Measurements from ENCODE around the gene KLRC3.
"Not testable (repeated sequence)": the region's sequence is repeated elsewhere in the genome, so short reads cannot be mapped to it uniquely, and the experiment has no call there.

KLRC3 gene

DNA sequence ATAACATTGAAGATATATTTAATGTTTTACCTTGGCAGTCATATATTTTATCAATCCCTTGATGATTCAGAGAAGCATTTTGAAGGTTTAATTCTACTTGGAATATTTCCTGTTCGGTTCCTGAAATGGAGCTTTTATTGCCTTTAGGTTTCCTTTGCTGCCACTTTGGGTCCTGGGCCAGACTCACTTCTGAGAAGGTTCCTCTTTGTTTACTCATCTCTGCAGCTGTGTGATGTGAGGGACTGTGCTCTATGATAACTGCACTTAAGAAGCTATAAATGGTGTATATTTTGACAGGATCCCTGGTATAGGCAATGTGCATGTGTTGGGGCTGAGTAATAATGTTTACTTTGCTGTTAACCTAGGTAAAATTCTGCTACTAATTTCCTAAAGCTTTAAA, at the start of gene KLRC3:
TSS of gene KLRC3 (minus strand) at position 262 of the 400 bp plus-strand sequence. CDS start at position 217, 45 bp downstream.
- peak; percentile 55 for DNase-seq

DNA sequence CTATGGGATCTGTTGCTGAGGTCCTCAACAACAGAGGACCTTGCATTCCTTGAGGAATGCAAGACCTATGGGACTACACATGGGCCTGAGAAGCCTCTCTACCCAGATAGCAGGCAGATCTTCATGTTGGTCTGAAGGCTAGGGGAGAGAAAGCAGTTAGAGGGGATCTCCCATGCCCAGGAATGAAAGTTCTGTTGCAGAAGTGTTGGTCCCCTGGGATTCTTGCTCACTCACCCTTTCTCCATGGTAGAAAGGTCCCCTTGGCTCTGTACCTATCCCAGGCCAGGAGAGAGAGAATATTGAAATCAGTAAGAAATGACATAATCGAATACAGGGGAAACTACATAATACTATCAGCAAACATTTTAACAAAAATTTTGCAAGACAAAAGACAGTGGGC, 49.3 kb upstream of the KLRC3 start:
- DNase-seq: no peak

DNA sequence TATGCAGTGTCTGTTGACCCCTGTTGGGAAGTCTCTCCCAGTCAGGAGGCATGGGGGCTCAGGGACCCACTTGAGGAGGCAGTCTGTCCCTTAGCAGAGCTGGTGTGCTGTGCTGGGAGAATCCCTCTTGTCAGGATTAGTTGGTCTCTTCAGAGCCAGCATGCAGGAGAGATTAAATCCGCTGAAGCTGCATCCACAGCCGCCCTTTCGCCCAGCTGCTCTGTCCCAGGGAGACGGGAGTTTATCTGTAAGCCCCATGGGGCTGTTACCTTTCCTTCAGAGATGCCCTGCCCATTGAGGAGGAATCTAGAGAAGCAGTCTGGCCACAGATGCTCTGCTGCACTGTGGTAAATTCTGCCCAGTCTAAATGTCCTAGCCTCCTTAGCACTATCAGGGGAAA, 45.9 kb upstream of the KLRC3 start:
- no peak for DNase-seq

DNA sequence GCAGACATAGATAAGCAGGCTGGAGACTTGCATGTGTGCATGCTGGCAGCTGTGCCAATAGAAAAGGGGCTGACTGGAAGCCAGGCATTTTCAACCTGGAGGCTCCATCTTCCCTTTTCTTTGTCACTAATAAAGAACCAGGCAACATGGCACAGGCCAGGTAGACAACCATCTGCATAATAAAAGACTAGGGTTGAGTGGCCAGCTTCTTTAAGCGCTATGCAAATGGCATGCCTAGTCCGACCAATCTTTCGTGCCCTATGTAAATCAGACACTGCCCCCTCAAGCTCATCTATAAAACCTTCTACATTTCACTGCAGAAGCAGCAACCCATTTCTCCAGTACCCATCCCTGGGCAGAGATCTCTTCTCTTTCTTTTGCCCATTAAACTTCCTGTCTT, 37.4 kb upstream of the KLRC3 start:
- no peak for DNase-seq

DNA sequence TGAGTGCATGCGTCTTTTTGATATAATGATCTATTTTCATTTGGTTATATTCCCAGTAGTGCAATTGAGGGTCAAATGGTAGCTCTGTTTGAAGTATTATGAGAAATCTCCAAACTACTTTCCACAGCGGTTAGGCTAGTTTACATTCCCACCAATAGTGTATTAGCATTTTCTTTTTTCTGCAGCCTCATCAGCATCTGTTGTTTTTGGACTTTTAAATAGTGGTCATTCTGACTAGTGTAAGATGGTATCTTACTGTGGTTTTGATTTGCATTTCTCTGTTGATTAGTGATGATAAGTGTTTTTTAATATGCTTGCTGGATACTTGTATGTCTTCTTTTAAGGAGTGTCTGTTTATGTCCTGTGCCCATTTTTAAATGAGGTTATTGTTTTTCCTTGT, 36.5 kb upstream of the KLRC3 start:
- DNase-seq: no peak

DNA sequence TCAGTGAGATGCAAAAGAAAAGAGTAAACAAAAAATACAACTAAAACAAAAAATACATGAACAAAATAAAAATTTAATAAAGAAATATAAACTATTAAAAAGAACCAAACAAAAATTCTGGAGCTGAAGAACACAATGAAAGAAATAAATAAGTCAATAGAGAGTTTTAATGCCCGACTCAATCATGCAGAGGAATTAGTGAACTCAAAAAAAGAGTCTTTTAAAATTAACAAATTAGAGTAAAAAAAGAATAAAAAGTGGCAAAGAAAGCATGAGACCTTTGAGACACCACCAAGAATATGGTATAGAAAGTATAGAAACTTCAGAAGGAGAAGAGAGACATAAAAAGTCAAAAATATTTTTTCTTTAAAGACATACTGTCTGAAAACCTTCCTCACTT, 35.4 kb upstream of the KLRC3 start:
- no peak for DNase-seq

DNA sequence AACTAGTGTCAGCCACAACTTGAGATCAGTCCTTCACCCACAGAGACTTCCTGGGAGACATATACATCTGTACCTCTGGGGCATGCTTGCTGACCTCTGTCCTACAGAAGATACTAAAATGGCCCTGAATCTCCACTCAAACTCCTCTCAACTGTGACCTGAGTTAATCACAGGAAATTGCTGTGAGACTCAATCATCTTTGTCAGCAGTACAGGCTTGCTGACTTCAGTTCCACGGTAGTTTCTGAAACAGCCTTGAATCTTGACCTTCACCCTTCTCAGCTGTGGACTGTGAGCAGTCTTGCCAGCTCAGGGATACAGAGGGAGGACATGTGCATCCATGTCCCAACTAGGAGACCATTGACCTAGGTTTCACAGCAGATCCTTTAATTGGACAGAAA, 34.1 kb upstream of the KLRC3 start:
- no peak for DNase-seq

DNA sequence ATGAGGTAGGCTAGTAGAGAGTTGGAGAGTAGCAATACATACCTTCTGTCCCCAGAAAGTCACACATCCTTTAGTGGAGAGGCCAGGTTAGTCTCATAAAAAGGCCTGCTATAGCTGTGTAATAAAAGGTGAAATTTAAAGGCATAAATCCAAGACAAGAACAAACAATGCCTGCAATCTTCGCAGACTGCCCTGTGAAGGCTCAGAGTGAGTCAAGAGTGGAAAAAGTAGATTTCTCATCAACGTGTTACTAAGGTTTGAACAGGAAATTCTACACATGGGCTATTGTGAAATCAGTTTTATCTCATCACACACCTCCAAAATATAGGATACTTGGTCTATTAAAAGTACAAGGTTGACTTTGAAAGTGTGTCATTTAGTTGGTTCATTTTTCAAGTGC, 32.8 kb upstream of the KLRC3 start, which contains the start of gene KLRC1:
TSS of gene KLRC1 (minus strand) at position 222 of the 400 bp plus-strand sequence. CDS start 2,221 bp downstream, outside the sequence.
- no peak for DNase-seq

DNA sequence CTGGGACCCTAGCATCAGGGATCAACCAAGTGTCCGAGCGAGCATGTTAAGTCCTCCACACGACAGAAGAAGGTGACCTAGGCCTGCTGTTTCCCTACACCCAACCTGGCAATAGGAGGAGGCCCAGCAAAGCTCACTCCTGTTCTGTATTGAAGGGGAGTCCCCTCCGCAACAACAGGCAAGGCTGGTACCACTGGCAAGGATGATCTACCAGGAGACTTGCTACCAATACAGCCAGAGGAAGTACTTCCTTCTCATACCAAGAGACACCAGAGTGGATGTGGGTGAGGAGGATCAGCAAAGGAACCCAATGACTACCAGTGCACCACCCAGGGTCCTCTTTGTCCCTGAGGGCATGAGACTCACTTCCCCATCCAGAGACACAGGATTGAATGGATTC, 27.8 kb upstream of the KLRC3 start:
- peak; percentile 28 for DNase-seq

DNA sequence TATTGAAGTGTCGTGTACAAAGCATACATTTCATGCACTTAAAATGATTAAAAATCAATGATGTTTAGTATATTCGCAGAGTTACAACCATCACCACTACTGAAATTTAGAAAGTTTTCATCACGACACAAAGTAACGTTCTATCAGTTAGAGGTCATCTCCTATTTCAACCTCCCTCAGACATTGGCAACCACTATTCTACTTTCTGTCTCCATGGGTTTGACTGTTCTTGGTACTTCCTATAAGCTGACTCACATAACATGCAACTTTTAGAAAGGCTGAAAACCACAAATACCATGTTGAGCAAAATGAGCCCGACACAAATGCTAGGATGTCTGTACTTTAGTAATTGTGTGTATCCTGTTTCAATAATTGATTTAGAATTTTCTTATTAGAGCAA, 25.7 kb upstream of the KLRC3 start:
- DNase-seq: peak; percentile 80

DNA sequence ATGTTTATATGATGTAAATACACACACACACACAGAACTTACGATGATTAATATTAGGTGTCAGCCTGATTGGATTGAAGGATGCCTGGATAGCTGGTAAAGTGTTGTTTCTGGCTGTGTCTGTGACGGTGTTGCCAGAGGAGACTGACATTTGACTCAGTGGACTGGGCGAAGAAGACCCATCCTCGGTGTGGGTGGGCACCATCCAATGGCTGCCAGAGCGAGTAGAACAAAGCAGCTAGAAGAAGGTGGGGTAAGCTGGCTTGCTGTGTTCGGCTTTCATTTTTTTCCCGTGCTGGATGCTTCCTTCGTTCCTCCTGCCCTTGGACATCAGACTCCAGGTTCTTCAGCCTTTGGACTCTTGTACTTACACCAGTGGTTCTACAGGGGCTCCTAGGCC, 20.7 kb upstream of the KLRC3 start:
- DNase-seq: not testable (repeated sequence)

DNA sequence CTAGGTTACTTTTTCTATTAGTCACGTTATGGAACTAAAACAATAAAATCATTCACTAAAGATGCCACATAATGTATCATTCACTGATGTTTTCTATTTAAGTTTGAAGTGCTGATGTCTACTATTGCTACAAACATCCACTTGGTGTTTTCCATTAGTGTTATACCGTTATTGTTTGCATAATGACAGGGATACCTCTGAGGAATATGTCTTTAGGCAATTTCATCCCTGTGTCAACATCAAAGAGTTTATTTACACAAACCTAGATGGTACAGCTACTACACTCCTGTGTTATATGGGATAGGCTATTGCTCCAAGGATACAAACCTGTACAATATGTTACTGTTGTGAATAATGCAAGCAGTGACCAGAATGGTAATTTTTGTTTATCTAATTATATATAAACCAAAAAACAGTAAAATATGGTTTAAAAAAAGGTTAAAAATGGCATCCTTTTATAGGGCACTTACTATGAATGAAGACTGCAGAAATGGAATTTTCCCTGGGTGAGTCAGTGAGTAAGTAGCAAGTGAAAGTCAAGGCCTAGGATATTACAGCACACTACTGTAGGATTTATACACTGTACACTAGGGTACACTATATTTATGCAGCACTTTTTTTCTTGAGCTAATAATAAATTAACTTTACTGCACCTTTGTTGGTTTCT, 19.3 kb upstream of the KLRC3 start:
- DNase-seq: not testable (repeated sequence)

DNA sequence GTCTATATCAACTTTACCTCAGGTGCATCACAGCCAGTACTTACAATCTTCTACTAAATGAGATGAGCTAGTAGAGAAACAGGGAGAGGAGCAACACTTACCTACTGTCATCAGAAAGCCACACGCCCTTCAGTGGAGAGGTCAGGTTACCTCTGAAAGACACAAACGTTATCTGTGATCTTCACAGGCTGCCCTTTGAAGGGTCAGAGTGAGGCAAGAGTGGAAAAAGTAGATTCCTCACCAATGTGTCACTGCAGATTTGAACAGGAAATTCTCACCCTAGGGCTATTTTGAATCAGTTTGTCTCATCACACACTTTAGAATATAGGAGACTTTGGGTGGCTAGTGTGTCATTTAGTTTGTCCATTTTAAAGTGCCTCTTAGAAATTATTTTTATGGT, 17.2 kb upstream of the KLRC3 start:
- not testable (repeated sequence) for DNase-seq

DNA sequence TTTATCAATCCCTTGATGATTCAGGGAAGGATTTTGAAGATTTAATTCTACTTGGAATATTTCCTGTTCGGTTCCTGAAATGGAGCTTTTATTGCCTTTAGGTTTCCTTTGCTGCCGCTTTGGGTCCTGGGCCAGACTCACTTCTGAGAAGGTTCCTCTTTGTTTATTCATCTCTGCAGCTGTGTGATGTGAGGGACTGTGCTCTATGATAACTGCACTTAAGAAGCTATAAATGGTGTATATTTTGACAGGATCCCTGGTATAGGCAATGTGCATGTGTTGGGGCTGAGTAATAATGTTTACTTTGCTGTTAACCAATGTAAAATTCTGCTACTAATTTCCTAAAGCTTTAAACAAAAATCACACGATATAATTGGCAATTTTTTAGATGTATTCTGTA, 15.4 kb upstream of the KLRC3 start, which contains the start of gene KLRC2:
TSS of gene KLRC2 (minus strand) at position 195 of the 400 bp plus-strand sequence. CDS start at position 171, 24 bp downstream.
- peak; percentile 87 for DNase-seq

DNA sequence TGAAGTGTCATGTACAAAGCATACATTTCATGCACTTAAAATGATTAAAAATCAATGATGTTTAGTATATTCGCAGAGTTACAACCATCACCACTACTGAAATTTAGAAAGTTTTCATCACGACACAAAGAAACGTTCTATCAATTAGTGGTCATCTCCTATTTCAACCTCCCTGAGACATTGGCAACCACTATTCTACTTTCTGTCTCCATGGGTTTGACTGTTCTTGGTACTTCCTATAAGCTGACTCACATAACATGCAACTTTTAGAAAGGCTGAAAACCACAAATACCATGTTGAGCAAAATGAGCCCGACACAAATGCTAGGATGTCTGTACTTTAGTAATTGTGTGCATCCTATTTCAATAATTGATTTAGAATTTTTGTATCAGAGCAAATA, 10.2 kb upstream of the KLRC3 start:
- peak; percentile 39 for DNase-seq

DNA sequence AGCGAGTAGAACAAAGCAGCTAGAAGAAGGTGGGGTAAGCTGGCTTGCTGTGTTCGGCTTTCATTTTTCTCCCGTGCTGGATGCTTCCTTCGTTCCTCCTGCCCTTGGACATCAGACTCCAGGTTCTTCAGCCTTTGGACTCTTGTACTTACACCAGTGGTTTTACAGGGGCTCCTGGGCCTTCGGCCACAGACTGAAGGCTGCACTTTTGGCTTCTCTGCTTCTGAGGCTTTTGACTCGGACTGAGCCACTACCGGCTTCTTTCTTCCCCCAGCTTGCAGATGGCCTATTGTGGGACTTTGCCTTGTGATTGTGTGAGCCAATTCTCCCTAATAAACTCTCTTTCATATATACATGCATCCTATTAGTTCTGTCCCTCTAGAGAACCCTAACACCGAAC, 5.5 kb upstream of the KLRC3 start:
- DNase-seq: not testable (repeated sequence)

DNA sequence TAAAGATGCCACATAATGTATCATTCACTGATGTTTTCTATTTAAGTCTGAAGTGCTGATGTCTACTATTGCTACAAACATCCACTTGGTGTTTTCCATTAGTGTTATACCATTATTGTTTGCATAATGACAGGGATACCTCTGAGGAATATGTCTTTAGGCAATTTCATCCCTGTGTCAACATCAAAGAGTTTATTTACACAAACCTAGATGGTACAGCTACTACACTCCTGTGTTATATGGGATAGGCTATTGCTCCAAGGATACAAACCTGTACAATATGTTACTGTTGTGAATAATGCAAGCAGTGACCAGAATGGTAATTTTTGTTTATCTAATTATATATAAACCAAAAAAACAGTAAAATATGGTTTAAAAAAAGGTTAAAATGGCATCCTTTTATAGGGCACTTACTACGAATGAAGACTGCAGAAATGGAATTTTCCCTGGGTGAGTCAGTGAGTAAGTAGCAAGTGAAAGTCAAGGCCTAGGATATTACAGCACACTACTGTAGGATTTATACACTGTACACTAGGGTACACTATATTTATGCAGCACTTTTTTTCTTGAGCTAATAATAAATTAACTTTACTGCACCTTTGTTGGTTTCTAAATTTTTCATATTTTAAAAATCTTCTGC, 4.0 kb upstream of the KLRC3 start:
- not testable (repeated sequence) for DNase-seq

DNA sequence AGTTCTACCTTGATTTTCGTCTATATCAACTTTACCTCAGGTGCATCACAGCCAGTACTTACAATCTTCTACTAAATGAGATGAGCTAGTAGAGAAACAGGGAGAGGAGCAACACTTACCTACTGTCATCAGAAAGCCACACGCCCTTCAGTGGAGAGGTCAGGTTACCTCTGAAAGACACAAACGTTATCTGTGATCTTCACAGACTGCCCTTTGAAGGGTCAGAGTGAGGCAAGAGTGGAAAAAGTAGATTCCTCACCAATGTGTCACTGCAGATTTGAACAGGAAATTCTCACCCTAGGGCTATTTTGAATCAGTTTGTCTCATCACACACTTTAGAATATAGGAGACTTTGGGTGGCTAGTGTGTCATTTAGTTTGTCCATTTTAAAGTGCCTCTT, 1.8 kb upstream of the KLRC3 start:
- DNase-seq: not testable (repeated sequence)

DNA sequence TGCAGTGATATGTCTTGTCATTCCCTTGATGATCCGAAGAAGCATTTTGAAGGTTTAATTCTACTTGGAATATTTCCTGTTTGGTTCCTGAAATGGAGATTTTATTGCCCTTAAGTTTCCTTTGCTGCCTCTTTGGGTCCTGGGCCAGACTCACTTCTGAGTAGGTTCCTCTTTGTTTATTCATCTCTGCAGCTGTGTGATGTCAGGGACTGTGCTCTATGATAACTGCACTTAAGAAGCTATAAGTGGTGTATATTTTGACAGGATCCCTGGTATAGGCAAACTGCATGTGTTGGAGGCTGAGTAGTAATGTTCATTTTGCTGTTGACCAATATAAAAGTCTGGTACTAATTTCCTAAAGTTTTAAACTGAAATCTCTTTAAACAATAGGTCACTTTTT, 11.0 kb downstream of the KLRC3 start, which contains the start of gene KLRC4:
TSS of gene KLRC4 (minus strand) at position 366 of the 400 bp plus-strand sequence. CDS start at position 184, 182 bp downstream.
- peak; percentile 92 for DNase-seq

DNA sequence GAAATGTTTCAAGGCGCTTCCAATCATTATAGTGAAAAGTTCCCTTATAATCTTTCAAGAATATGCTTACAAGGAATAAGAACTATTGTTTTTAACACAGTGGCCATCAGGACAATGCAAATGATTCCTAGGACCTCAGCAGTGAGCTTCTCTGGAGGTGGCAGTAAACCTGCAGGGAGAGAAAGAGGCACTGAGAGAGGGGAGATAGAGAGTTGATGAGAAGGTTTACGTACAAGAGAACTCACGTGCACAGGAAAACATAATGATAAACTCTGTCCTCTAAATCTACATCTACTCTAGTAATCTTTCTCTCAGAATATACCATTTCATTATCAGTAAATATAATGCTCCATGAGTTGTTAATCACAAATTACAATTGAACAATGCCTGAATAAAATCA, 11.6 kb downstream of the KLRC3 start:
- no peak for DNase-seq

DNA sequence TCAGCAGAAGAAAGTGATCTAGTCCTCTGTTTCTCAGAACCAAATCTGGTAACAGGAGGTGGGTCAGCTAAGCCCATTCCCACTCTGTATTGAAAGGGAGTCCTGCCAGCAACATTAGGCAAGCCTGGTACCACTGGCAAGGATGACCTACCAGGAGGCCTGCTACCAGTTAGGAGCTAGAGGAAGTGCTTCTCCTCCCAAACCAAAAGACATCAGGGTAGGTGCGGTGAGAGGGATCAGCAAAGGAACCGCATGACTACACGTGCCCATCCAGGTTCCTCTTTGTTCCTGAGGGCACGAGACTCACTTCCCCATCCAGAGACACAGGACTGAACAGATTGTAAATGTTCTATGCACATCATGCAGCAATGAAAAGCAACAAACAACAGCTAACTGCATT, 13.7 kb downstream of the KLRC3 start:
- peak; percentile 96 for DNase-seq

DNA sequence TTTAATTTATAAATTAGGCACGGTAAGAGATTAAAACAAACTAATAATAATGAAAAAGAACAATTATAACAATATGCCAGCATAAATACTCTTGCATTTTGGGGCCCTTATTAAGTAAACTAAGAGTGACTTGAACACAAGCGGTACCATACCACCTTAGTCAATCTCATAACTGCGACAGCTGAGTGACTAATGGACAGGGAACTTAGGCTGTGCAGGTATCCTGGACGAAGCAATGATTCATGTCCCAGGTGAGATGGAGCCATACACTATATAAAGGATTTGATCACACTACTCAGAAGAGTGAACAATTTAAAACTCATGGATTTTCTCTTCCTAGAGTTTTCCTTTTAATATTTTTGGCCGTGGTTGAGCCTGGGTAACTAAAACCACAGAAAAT, 15.1 kb downstream of the KLRC3 start:
- DNase-seq: no peak

DNA sequence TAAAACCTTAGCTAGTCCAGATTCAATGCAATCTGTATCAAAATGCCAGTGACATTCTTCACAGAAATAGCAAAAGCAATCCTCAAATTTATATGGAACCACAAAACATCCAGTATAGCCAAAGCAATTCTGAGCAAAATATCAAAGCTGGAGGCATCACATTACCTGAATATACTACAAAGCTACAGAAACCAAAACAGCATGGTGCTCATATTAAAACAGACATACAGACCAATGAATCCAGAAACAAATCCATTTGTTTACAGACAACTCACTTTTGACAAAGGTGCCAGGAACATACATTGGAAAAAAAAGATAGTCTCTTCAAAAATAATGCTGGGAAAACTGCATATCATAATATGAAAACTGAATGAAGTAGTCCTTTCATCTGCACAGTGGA, 15.6 kb downstream of the KLRC3 start:
- DNase-seq: no peak

DNA sequence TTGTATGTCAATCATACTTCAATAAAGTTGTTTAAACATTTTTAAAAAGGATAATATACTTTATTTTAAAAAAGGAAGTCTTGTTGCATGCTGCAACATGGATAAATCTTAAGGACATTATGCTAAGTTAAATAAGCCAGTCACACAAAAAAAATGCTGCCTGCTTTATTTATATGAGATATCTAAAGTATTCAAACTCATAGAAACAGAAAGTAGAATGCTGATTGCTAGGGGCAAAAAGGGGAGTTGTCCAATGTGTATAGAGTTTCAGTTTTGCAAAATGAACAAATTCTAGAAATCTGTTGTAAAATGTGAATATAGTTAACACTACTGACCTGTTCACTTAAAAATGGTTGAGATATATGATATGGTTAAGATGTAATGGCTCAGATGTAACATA, 19.6 kb downstream of the KLRC3 start:
- DNase-seq: no peak

Measured in MV-4-11 (cell line).